ENCODE data around the gene TRIP12.

GRCh38 chr2:229875549-229875948 is 46.3 kb downstream of the TRIP12 start:
- no peak for TF ChIP-seq MAX (IDR thresholded peaks at IDR 0.05; ENCODE audit: insufficient read depth, insufficient read length)
- no peak for TF ChIP-seq EZH2 (IDR thresholded peaks at IDR 0.05; ENCODE audit: borderline replicate concordance, low read depth, low read length, severe bottlenecking)
- no peak for TF ChIP-seq CTCF (IDR thresholded peaks at IDR 0.05; ENCODE audit: extremely low read depth in 1 of 2, insufficient read depth in 1 of 2, low read depth in 1 of 2, low read length in 2 of 2)
